Retinal pigment epithelial cell (primary cell): ENCODE data around the gene ABCA3.

Experiments
- DNase-seq: peaks from one replicate; pipeline ENCODE4 v3.0.0-alpha.2; 2010; ENCODE audit warnings: low read depth
- H3K4me3 ChIP-seq: 2 replicates; pipeline ENCODE4 v1.5.1; 2011; ENCODE audit warnings: mild to moderate bottlenecking, low read length, control low read depth, moderate library complexity
- CTCF ChIP-seq: conservative IDR thresholded peaks from 2 replicates; pipeline ENCODE4 v1.5.1; 2011; ENCODE audit warnings: low read depth, low read length, control low read depth, inconsistent platforms

The ABCA3 gene

DNA sequence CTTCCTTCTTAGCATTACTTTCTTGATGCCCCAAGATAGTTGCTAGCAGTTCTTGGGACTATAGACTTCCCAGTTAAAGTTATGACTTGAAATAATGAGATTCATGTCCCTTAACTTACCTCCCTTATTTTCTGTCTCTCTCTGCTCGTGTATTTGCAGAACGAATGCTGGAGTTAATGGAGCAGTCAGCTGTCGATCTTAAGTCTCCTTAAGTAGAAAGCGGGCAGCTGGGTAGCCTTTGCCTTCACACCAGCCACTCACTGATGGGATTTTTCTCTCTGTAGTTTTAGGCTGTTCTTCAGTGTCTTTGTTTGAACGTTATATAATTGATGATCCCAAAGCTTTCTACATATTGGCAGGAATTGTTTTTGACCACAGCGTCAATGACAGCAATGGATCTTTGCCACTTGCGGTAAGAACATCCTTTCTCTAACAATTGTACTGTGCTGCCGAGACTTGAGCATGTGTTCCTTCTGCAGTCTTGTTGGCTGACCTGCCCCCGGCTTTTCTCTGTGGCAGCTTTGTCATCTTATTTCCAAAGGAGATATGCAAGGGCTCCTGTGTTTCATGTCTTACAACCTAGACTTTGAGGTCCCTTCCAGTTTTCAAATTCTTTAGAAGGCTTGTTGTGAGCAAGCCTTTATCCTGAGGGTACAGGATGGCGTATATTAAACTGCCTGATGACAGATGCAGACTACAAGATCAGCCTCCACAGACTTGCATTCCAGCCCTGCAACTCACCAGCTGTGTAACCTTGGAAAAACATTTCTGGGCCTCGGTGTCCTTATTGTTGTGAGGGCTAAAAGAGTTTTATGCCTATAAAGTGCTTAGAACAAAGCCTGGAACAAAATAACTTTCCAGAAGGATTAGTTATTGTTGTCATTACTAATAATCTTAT lies 25.1 kb upstream of the ABCA3 start:
- peak overlapping the region; percentile 14 for H3K4me3 ChIP-seq
- peak; percentile 55 for DNase-seq
- no peak for TF ChIP-seq CTCF

GRCh38 chr16:2364638-2365210 lies 24.2 kb upstream of the ABCA3 start:
- H3K4me3 ChIP-seq, result no peak overlapping the region
- TF ChIP-seq CTCF, result no peak
- peak; percentile 79 for DNase-seq

GRCh38 chr16:2362218-2362617 lies 21.7 kb upstream of the ABCA3 start:
- no peak for DNase-seq

DNA sequence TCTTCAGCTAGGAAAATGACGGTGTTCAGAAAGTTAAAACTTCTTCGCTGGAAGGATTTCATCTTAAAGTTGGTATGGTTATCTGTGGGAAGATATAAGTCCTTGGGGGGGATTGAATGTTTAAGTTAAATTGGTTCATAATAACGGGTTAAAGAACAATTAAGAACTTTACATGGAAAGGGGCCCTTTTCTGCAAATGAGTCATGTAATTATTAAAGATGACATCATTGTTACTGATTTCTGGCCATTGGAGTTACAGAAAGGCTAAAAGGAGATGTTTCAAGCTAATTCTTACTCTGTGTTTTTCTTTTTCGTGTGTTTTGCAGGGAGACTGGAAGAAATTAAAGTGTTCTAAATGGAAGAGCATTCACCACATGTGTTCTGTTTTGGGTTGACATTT lies 20.6 kb upstream of the ABCA3 start:
- TF ChIP-seq CTCF, result no peak
- no peak for DNase-seq
- no peak overlapping the region for H3K4me3 ChIP-seq

More at GRCh38 chr16:2362218-2362617, 21.7 kb upstream of the ABCA3 start:
- no peak for TF ChIP-seq CTCF
- H3K4me3 ChIP-seq, result no peak overlapping the region

DNA sequence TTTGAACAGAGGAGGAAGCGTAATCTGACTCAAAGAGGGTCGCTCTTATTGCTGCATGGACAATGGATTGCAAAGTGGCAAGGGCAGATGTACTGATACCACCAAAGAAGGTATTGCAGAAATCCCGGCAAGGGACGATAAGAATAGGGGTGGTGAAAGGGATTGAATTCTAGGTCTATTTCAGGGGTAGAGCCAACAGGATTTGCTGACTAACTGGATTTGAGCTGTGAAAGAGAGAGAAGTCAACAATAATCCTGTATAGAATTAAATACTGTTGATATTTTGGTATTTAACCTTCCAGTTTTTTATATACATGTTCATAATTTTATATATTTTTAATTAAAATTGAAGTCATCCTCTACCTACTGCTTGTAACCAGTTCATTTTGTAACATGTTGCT lies 19.4 kb upstream of the ABCA3 start:
- TF ChIP-seq CTCF, result no peak
- no peak overlapping the region for H3K4me3 ChIP-seq
- DNase-seq, result no peak

GRCh38 chr16:2358811-2359210 lies 18.3 kb upstream of the ABCA3 start:
- no peak for TF ChIP-seq CTCF
- no peak overlapping the region for H3K4me3 ChIP-seq
- DNase-seq, result no peak

DNA sequence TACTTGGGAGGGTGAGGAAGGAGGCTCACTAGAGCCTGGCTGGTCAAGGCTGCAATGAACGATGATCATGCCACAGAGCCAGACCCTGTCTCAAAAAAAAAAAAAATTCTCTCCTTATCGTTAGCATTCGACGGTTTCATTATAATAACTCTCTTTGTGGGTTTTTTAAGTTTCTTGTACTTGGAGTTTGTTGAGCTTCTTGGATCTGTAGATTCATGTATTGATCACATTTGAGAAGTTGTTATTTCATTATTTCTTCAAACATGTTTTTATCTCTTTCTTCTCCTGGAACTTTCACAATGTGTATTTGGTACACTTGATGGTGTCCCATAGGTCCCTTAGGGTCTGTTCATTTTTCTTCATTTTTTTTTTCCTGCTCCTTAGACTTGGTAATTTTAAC lies 16.8 kb upstream of the ABCA3 start:
- no peak for TF ChIP-seq CTCF
- H3K4me3 ChIP-seq, result no peak overlapping the region
- DNase-seq, result no peak
